ENCODE data around the gene FANCM.

- no peak for TF ChIP-seq USF1 (IDR thresholded peaks at IDR 0.05)
- peak; percentile 87 for TF ChIP-seq TAF1 (IDR thresholded peaks at IDR 0.05; ENCODE audit: low read depth)
- 0 out of 2 replicates have a peak, but pooled peaks have one; percentile 35 for TF ChIP-seq TCF12 (IDR thresholded peaks at IDR 0.05; ENCODE audit: low read depth)
- TF ChIP-seq TEAD4 (IDR thresholded peaks at IDR 0.05), result no peak; the same call in 1 of the 2 replicates
Observed at GRCh38 chr14:45135659-45136395, at the start of gene FANCM.

All from Ishikawa (cell line).